ENCODE results near the gene TMEM182.

GRCh38 chr2:102737431-102737830, 24.4 kb upstream of the TMEM182 start:
- TF ChIP-seq CTCF (IDR thresholded peaks at IDR 0.05) = no peak
- TF ChIP-seq POLR2A (IDR thresholded peaks at IDR 0.05) = no peak
